ENCODE measurements around the gene ADK.

DNA sequence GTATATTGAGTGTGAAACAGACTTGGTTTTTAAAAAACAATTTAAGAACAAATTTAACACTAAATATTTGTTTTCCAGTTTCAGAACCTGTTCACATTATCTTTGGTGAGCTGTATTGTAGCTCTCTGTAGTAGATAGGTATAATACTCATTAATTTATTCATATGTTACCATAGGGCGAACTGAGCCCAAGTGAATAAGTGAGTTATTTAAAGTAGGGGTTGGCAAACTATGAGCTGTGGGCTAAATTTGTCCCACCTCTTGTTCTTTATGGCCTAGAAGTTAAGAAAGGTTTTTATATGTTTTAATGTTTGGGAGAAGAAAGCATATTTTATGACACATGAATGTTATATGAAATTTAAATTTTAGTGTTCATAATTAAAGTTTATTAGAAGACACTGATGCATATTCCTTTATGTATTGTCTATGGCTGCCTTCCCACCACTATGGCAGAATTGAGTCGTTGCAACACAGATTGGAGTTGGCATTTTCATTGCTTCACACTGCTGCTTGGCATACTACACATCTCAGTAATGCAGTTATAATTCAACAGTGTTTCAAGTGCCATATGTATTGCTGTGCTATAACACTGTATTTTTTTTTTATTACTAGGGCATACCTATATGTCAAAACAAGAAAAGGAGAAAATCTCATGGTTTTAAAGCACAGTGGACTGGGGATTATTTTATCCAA is 146.5 kb downstream of the ADK start:
- TF ChIP-seq, protein P1, sequence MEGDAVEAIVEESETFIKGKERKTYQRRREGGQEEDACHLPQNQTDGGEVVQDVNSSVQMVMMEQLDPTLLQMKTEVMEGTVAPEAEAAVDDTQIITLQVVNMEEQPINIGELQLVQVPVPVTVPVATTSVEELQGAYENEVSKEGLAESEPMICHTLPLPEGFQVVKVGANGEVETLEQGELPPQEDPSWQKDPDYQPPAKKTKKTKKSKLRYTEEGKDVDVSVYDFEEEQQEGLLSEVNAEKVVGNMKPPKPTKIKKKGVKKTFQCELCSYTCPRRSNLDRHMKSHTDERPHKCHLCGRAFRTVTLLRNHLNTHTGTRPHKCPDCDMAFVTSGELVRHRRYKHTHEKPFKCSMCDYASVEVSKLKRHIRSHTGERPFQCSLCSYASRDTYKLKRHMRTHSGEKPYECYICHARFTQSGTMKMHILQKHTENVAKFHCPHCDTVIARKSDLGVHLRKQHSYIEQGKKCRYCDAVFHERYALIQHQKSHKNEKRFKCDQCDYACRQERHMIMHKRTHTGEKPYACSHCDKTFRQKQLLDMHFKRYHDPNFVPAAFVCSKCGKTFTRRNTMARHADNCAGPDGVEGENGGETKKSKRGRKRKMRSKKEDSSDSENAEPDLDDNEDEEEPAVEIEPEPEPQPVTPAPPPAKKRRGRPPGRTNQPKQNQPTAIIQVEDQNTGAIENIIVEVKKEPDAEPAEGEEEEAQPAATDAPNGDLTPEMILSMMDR (conservative IDR thresholded peaks at IDR 0.05), result no peak
- no peak for TF ChIP-seq ZFX (IDR thresholded peaks at IDR 0.05)
